GM18951 (cell line): ENCODE data around the gene ZRSR2.
"Not testable (repeated sequence)": the region's sequence is repeated elsewhere in the genome, so short reads cannot be mapped to it uniquely, and the experiment has no call there.

Experiments used
- POLR2A ChIP-seq: IDR thresholded peaks from 4 replicates; pipeline ENCODE4 v1.6.1; 2011; ENCODE audit warnings: mild to moderate bottlenecking; ENCODE audit not compliant: insufficient read length, insufficient read depth; ENCODE audit errors: extremely low read depth
- in situ Hi-C: fragments of 300-500 bp; cut with MboI; formaldehyde crosslinking; loops from one replicate; pipeline ENCODE4 v1.12.0; 2022; ENCODE audit warnings: low sequenced_read_pairs, mixed read lengths, inconsistent platforms; ENCODE audit not compliant: unreplicated experiment

ZRSR2 gene

DNA sequence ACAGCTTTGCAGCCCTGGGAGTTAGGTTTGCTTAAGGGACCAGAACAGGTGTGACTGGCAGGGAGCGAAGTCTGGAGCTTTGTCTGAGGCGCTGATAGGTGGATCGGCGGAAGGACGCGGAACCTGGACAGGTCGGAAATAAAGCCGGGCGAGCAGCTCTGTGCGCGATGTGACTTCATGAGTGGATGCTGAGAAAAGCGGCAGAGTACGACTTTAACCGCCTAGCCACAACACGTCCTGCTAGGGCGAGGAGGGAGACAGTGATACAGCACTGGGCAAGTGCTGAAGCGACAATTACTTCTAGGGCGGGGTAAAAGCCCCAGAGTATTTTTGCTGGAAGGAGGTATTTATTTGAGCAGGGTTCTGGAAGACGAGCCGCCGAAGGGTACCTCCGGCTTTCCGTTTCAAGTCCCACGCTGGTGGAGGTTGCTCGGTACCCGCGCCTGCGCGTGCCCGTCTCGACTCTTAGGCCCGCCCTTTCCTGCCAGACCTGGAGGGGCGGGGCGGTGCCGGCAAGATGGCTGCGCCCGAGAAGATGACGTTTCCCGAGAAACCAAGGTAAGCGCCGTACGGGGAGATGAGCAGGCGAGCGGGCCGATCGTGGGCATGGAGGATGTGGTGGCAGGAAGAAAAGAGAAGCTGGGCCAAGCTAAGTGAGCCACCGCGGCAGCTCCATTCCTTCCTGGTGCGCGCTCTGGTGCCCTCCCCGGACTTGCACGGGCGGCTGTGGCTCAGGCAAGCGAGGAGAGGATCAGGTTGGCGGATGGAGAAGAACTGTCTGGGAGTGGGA is at the start of gene ZRSR2:
Gene ZRSR2, plus strand, starts transcription at position 506 of the 790 bp plus-strand sequence. Its CDS starts 12 bp downstream, at position 518.
- in situ Hi-C loops: no loop called here
- TF ChIP-seq POLR2A: peak; percentile 88

DNA sequence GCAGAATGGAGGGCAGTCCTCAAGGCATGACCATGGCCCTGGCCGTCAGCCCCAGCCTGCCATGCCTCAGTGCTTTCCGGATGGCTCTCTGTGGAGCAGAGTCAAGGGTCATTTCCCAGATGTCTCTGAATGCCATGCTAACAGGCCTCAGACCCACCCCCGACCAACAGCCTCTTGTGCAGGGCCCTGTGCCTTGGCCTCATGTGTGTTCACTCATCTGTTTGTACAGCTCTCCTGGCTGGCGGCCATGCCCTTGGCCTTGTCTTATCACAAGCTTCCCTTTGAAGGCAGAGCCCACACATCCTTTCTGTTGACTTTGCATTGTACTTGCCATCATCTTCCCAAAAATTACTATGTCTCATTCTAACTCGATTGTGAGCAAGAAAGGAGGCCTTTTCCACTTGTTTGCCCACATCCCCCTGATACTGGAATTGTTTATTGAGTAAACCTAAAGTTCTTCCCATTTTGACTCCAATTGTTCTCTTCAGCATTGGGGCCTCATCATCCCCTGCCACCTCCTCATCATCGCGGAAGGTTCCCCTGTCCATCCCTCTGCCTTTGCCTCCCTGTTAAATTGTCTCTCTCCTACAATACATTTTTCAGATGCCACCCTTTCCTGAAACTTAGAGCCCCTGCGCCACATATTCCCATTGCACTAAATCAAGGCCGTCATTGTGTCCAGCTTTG is 46.0 kb upstream of the ZRSR2 start:
- TF ChIP-seq POLR2A: no peak
- in situ Hi-C loops: no loop called here

DNA sequence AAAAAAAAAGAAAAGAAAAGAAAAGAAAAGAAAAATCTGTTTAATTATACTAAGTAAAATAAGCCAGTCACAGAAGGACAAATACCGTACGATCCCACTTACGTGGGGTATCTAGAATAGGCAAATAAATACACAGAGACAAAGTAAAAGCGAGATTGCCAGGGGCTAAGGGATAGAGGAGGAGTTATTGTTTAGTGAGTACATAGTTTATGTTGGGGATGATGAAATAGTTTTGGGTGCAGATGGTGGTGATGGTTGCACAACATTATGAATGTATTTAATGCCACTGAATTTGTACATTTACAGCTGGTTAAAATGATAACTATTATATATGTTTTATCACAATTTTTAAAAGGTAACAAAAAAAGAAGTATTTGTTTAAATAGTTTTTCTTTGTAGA is 45.1 kb upstream of the ZRSR2 start:
- in situ Hi-C loops: no loop called here
- no peak for TF ChIP-seq POLR2A

DNA sequence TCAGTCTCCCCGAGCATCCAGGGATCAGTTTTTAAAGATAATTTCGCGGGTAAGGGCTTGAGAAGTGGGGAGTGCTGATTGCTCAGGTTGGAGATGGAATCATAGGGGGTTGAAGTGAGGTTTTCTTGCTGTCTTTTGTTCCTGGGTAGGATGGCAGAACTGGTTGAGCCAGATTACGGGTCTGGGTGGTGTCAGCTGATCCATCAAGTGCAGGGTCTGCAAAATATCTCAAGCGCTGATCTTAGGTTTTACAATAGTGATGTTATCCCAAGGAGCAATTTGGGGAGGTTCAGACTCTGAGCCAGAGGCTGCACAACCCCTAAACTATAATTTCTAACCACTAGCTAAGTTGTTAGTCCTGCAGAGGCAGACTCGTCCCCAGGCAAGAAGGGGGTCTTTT is 43.6 kb upstream of the ZRSR2 start:
- in situ Hi-C loops: not testable (repeated sequence)

- no peak for TF ChIP-seq POLR2A
- in situ Hi-C loops: no loop called here
Measured at GRCh38 chrX:15747626-15748173, 42.6 kb upstream of the ZRSR2 start.

GRCh38 chrX:15748841-15749240 is 41.4 kb upstream of the ZRSR2 start:
- TF ChIP-seq POLR2A: no peak
- in situ Hi-C loops: no loop called here

GRCh38 chrX:15749642-15750610 is 40.4 kb upstream of the ZRSR2 start:
- no peak for TF ChIP-seq POLR2A
- in situ Hi-C loops: no loop called here

GRCh38 chrX:15750611-15751154 is 39.6 kb upstream of the ZRSR2 start:
- in situ Hi-C loops: no loop called here
- TF ChIP-seq POLR2A: no peak

- in situ Hi-C loops: no loop called here
- no peak for TF ChIP-seq POLR2A
Measured at GRCh38 chrX:15751155-15751819, 39.0 kb upstream of the ZRSR2 start.

- in situ Hi-C loops: no loop called here
- TF ChIP-seq POLR2A: no peak
Measured at GRCh38 chrX:15755091-15755490, 35.2 kb upstream of the ZRSR2 start.

- TF ChIP-seq POLR2A: no peak
- in situ Hi-C loops: no loop called here
Measured at GRCh38 chrX:15758140-15758539, 32.1 kb upstream of the ZRSR2 start.

- in situ Hi-C loops: not testable (repeated sequence)
Measured at GRCh38 chrX:15759886-15760285, 30.4 kb upstream of the ZRSR2 start.
